ENCODE measurements around the gene CBFA2T3.
"Not testable (repeated sequence)": the region's sequence is repeated elsewhere in the genome, so short reads cannot be mapped to it uniquely, and the experiment has no call there.

CBFA2T3 gene

GRCh38 chr16:88899901-88900661, 76.9 kb downstream of the CBFA2T3 start:
- no peak overlapping the region for H3K27ac ChIP-seq
- DNase-seq (ENCODE audit: low read depth, low spot score), result no peak

DNA sequence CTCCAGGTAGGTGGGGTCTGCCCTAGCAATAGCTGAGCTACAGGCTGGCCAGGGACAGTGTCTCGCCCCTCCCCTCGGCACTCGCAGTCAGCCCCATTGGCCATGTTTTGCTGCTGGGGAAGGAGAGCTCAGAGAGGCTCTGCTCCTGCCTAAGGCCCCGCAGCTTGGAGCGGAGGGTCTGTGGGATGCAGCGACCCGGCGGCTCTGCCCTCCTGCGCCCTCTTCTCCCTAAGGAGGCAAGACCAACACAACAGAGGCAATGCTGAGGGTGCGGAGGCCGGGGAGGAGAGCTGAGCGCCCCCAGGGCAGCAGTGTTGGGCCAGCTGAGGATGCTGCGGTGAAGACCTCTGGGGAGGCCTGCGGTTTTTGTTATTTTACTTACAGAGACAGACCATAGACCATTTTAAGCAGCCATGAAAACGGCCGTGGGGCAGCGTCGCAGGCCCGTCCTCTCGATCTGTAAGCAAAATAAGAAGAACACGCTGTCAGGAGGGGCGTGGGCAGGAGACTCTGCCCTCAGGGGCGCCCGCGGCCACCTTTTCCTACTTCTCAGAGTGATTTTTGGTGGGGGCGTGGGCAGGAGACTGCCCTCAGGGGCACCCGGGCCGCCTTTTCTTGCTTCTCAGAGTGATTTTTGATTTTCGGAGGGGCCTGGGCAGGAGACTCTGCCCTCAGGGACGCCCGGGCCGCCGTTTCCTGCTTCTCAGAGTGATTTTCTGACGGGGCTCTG, 79.1 kb downstream of the CBFA2T3 start:
- DNase-seq (ENCODE audit: low read depth, low spot score), result no peak

DNA sequence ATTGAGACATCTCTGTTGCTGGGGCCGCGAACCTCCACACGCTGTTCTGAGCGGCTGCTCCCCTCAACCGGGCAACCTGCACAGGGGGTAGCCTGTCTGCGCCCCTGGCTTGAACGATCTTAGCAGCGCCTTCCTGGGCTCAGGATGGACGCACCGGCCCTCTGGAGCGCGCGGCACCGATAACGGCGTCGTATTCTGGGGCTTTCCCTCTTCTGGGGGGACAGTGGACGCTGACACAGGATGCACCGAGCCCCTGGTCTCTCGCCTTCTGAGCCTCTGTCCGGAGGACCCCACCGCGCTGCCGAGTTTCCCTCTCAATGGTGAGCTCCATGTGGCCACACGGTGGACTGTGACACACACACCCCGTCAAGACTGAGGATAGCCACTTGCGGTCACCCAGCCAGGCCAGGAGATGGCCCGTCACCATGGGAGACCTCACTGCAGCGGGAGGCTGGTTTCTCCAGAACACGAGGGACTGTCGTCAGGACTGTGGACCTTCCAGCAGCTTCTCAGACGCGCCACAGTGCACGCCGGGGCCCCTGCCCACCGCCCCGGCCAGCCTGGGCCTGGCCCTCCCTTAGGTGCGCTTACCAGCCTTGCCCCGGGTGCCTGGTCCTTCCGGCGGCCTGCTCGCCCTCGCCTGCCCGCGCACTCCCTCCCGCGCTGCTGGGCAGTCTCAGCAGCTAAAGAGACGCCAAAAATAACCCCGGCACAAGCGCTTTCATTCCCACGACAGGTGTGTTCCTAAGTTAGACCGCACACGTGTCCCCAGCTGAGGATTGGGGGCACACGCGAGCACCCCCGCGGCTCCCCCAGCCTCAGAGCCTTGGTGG, 80.6 kb downstream of the CBFA2T3 start:
- no peak overlapping the region for H3K27ac ChIP-seq
- DNase-seq (ENCODE audit: low read depth, low spot score), result no peak

More for the DNA sequence above, 79.1 kb downstream of the CBFA2T3 start:
- H3K27ac ChIP-seq, result no peak overlapping the region

GRCh38 chr16:88895335-88895734, 81.7 kb downstream of the CBFA2T3 start:
- H3K27ac ChIP-seq, result no peak overlapping the region
- no peak for DNase-seq (ENCODE audit: low read depth, low spot score)

GRCh38 chr16:88894681-88895300, 82.2 kb downstream of the CBFA2T3 start:
- H3K27ac ChIP-seq, result no peak overlapping the region
- no peak for DNase-seq (ENCODE audit: low read depth, low spot score)

- not testable (repeated sequence) for H3K27ac ChIP-seq; DNase-seq (ENCODE audit: low read depth, low spot score)
Measured at GRCh38 chr16:88894266-88894665, 82.7 kb downstream of the CBFA2T3 start.

DNA sequence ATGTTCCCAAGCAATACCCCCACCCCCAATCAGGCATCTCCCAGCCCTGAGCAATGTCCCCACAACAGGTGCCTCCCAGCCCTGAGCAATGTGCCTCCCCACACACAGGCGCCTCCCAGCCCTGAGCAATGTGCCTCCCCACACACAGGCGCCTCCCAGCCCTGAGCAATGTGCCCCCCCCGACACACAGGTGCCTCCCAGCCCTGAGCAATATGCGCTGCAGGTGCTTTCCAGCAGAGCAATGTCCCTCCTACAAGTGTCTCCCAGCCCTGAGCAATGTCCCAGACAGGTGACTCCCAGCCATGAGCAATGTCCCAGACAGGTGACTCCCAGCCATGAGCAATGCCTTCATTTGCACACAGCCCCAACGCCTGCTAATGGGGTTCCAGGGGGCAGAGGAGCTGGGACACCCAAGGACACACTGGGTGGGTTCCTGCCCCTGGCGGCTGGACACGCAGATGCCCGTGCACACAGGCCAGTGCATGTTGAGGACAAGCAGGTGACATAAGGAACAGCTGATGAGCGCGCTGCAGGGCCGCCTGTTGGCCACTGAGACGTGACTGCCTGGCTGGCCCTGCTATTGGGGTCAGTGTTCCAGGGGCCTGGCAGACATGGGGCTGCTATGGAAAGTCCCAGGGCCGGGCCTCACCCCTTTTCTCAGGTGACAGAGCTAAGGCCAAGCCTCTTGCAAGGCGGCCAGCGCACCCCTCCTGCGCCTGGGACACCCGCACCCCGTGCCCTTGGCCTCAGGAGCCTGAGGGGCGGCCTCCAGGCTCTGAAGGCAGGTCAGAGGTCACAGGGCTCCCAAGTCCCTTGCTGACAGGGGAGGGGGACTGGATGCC, 83.7 kb downstream of the CBFA2T3 start:
- no peak overlapping the region for H3K27ac ChIP-seq
- no peak for DNase-seq (ENCODE audit: low read depth, low spot score)

GRCh38 chr16:88892065-88892464, 84.9 kb downstream of the CBFA2T3 start:
- DNase-seq (ENCODE audit: low read depth, low spot score), result no peak
- H3K27ac ChIP-seq, result no peak overlapping the region

DNA sequence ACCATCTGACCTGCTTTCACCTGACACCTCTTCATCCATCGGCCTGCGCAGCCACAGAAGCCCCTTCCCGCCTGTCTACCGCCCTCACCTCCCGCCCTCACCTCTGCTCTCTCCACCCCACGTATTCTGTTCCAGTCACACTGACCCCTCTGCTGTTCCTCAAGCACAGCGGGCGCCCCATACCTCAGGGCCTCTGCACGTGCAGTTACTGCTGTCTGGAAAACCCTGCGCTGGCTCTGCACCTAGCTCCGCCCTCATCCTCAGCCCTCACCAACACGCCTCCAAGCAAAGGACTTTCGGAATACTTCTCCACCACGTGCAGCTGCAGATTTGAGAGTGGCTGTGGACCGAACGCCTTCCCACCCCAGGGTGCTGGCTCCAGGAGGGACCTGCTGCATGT, 85.9 kb downstream of the CBFA2T3 start:
- no peak for DNase-seq (ENCODE audit: low read depth, low spot score)

DNA sequence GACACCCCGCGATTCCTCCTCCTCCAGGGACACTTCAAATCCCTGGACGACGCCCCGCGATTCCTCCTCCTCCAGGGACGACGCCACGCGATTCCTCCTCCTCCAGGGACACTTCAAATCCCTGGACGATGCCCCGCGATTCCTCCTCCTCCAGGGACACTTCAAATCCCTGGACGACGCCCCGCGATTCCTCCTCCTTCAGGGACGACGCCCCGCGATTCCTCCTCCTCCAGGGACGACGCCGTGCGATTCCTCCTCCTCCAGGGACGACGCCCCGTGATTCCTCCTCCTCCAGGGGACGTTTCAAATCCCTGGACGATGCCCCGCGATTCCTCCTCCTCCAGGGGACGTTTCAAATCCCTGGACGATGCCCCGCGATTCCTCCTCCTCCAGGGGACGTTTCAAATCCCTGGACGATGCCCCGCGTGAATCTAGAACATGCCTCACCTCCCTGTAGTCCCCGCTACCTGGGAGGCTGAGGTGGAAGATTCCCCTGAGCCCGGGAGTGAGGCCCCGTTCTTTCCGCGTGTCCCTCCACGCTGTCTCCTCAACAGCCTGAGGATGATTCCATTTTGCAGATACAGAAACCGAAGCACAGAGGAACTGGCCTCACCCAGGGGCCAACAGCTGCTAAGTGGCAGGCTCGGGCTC, 87.2 kb downstream of the CBFA2T3 start:
- not testable (repeated sequence) for DNase-seq (ENCODE audit: low read depth, low spot score); H3K27ac ChIP-seq

More for the DNA sequence above, 85.9 kb downstream of the CBFA2T3 start:
- H3K27ac ChIP-seq, result no peak overlapping the region

GRCh38 chr16:88888461-88889387, 88.3 kb downstream of the CBFA2T3 start:
- DNase-seq (ENCODE audit: low read depth, low spot score), result no peak
- H3K27ac ChIP-seq, result no peak overlapping the region

DNA sequence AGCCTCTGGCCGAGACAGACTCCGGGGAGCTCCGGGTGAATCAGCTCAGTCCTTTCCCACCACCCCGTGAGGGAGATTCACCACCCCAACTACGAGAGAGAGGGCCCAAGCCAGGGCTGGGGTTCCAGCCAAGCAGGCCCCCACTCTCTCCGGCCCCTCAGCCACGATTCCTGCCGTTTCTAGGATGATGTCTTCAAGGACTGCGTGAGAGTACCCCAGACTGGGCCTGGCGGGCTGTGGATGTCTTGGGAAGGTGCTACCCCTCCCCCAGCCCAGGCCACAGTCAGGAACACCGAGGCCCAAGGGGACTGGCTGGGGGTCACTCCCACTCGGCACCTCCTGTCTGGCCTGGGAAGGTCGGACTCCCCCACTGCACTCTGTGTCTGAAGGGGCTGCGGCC, 89.0 kb downstream of the CBFA2T3 start:
- DNase-seq (ENCODE audit: low read depth, low spot score), result no peak
- no peak overlapping the region for H3K27ac ChIP-seq

- no peak for DNase-seq (ENCODE audit: low read depth, low spot score)
- H3K27ac ChIP-seq, result no peak overlapping the region
Measured at GRCh38 chr16:88886845-88887521, 90.0 kb downstream of the CBFA2T3 start.

- H3K27ac ChIP-seq, result no peak overlapping the region
- no peak for DNase-seq (ENCODE audit: low read depth, low spot score)
Measured at GRCh38 chr16:88886420-88886844, 90.6 kb downstream of the CBFA2T3 start.

DNA sequence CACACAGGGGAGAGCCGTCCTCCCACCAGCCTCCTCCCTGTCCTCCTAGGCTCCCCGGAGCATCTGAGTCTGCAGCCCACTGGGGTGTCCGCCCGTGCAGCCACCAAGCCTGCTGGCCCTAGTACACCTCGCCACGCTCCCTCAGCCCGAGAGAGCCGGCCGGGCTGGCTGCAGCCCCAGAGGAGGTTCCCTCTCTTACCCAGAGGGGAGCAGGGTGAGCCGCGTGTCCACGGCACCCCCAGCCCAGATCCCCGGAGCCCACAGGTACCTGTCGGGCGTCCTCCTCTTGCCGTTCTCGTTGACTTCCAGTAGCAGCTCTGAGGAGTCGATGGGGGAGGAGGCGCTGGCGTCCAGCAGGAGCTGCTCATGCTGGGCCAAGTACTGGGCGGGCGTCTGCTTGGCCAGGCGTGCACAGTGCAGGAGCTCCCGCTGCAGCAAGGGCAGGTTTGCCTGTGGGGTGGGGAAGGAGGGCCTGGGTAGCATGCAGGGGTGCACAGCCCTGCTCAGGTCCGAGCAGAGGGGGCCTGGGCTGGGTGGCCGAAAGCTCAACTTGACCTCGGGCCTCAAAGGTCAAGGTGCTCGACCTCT, 91.2 kb downstream of the CBFA2T3 start:
- no peak for DNase-seq (ENCODE audit: low read depth, low spot score)

DNA sequence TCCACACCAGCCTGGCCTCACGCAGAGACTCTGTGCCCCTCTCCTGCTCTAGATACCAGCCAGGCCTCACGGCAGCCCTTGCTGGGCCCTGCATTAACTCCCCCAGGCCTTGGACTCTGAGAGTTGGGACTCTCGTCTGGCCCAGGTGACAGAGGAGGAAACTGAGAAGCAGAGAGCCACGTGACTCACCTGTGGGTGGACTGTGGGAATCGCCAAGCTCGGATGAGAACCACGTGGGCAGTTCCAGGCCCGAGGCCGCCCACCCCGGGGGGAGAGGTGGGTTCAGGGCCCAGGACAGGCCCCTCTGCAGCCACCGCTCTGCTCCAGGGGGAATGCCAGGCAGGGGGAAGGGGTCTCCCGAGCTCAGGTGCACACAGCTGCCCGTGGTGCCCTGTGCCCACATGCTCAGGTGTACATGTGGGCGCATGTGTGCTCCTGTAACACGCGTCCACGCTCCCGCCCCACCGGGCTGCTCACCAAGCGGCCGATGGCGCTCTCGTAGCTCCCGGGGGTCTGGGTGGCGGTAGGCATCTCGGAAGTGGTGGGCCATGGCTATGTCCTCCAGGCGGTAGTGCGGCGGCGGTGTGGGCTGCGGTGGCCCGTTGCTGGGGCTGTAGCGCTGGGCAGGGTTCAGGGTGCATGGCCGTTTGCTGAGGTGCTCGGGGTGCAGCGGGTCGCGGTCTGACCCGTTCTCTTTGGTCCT, 92.3 kb downstream of the CBFA2T3 start:
- H3K27ac ChIP-seq, result no peak overlapping the region
- no peak for DNase-seq (ENCODE audit: low read depth, low spot score)

More for the DNA sequence above, 91.2 kb downstream of the CBFA2T3 start:
- H3K27ac ChIP-seq, result no peak overlapping the region

All from epithelial cell of prostate (primary cell).